Left colon (tissue), 2 donors: Measurements from ENCODE around the gene RAB3D. TPM values are rescaled to one million over a fixed set of nuclear protein-coding genes. Genes with fewer than 3 reads are reported as not detected.
A peak's percentile ranks its signal among the peaks of the same experiment; 100 is the strongest.
"Not testable (repeated sequence)": the region's sequence is repeated elsewhere in the genome, so short reads cannot be mapped to it uniquely, and the experiment has no call there.

Experiments used
- ATAC-seq: fragments of 200-7000 bp; cut with Tn5 transposase; one replicate; pipeline ENCODE4 v1.9.1; 2020; ENCODE audit warnings: mild to moderate bottlenecking, moderate library complexity
- DNase-seq, 2 donors: peaks; one replicate each; pipeline ENCODE4 v3.0.0-alpha.2; 2020
- intact Hi-C, 2 donors: fragments of 100-400 bp; cut with DNase I in 1 of 2; cut with micrococcal nuclease in 1 of 2; formaldehyde crosslinking; loops; one replicate each; pipeline versions ENCODE4 v1.11.2 to v1.14.0; 2022; cut with DNase I, micrococcal nuclease
- total RNA-seq, 2 donors: library from RNA; stranded (reverse); fragmentation: NEBNext Ultra II Directional; extraction: Animal tissue kit (Norgen Biotek cat#: 25700); gene quantifications; one replicate each; pipeline ENCODE4 v1.2.1, GENCODE V29; 2021
- donor health status: DM: no; HTN: no; CAD: no.
- donor health status: DM: yes; HTN: yes; CAD: no.

The RAB3D gene
- total RNA-seq, 2 donors from 2014 or later, result 34.7 to 37.6 TPM

GRCh38 chr19:11373166-11373884, 33.9 kb upstream of the RAB3D start:
- peak in 1 of 2 donors; percentile 43 for DNase-seq
- ATAC-seq, result no peak
- intact Hi-C loops, result no loop called here

- intact Hi-C loops, result no loop called here
- no peak for DNase-seq
- no peak for ATAC-seq
These were observed 31.3 kb upstream of the RAB3D start for GRCh38 chr19:11370744-11371143.

GRCh38 chr19:11367528-11367927, 28.1 kb upstream of the RAB3D start:
- intact Hi-C loops, result no loop called here
- no peak for ATAC-seq
- no peak for DNase-seq

GRCh38 chr19:11365557-11366117, 26.2 kb upstream of the RAB3D start:
- ATAC-seq (no peak), DNase-seq (no peak)
- intact Hi-C loops, result no loop called here

GRCh38 chr19:11364935-11365334, 25.5 kb upstream of the RAB3D start:
- no peak for ATAC-seq
- intact Hi-C loops, result no loop called here
- DNase-seq, result no peak

GRCh38 chr19:11364296-11364904, 24.9 kb upstream of the RAB3D start:
- no peak for DNase-seq

GRCh38 chr19:11363881-11364280, 24.4 kb upstream of the RAB3D start:
- ATAC-seq (no peak), DNase-seq (no peak)
- intact Hi-C loops, result no loop called here

More at GRCh38 chr19:11364296-11364904, 24.9 kb upstream of the RAB3D start:
- intact Hi-C loops, result no loop called here
- no peak for ATAC-seq

- DNase-seq, result peak in 1 of 2 donors; percentile 70
- peak; percentile 47 for ATAC-seq
- intact Hi-C loops, result no loop called here
These were observed 22.6 kb upstream of the RAB3D start for GRCh38 chr19:11361771-11362731.

- ATAC-seq, result peak; percentile 96
- intact Hi-C loops, result no loop called here
- peak; percentile 95 to 96 for DNase-seq
These were observed 21.7 kb upstream of the RAB3D start for GRCh38 chr19:11361037-11361770.

GRCh38 chr19:11359421-11359820, 20.0 kb upstream of the RAB3D start:
- ATAC-seq (no peak), DNase-seq (no peak)
- intact Hi-C loops, result no loop called here

GRCh38 chr19:11356676-11357550, 17.5 kb upstream of the RAB3D start:
- ATAC-seq (no peak), DNase-seq (no peak)
- intact Hi-C loops, result no loop called here

- intact Hi-C loops, result no loop called here
- DNase-seq (no peak), ATAC-seq (no peak)
These were observed 16.6 kb upstream of the RAB3D start for GRCh38 chr19:11356074-11356397.

GRCh38 chr19:11355160-11356073, 16.0 kb upstream of the RAB3D start, which contains the start of gene PLPPR2:
PLPPR2 (plus strand) TSS chr19:11355432; CDS start chr19:11357674, 2,242 bp downstream.
- DNase-seq (peak; percentile 90 to 95), ATAC-seq (peak; percentile 96)
- intact Hi-C loops, result no loop called here

GRCh38 chr19:11354102-11354501, 14.6 kb upstream of the RAB3D start:
- DNase-seq, intact Hi-C loops, ATAC-seq: not testable (repeated sequence)

GRCh38 chr19:11349171-11349570, 9.7 kb upstream of the RAB3D start:
- DNase-seq, result no peak
- ATAC-seq, result no peak
- intact Hi-C loops, result no loop called here

GRCh38 chr19:11347546-11348039, 8.1 kb upstream of the RAB3D start:
- ATAC-seq (no peak), DNase-seq (no peak)
- intact Hi-C loops, result no loop called here
